SU-DHL-6 (cell line): Measurements from ENCODE around the gene SH3BP5.

Experiments
- H2AFZ ChIP-seq: fragments of 200-600 bp; sonication (generic); 2 replicates; pipeline ENCODE4 v1.6.1; 2014; ENCODE audit warnings: low read depth, mild to moderate bottlenecking, moderate library complexity, mixed read lengths, antibody characterized with exemption, low read length; ENCODE audit not compliant: severe bottlenecking
- H3F3A ChIP-seq: fragments of 200-600 bp; shearing (Covaris generic); 2 replicates; pipeline ENCODE4 v1.6.0; 2016; ENCODE audit warnings: antibody characterized with exemption, mild to moderate bottlenecking; ENCODE audit not compliant: insufficient read depth
- H3K27ac ChIP-seq: fragments of 200-600 bp; sonication (generic); 2 replicates; pipeline ENCODE4 v1.5.1; 2016; ENCODE audit warnings: low read depth, mild to moderate bottlenecking, low read length, moderate library complexity, mixed read lengths
- H3K27me3 ChIP-seq: fragments of 200-600 bp; sonication (generic), shearing (Covaris generic); 2 replicates; pipeline ENCODE4 v1.6.0; 2014; ENCODE audit warnings: mild to moderate bottlenecking, low read length
- H3K36me3 ChIP-seq: fragments of 200-600 bp; sonication (generic); 2 replicates; pipeline ENCODE4 v1.6.1; 2014; ENCODE audit warnings: mild to moderate bottlenecking, low read length, mixed read lengths
- H3K4me2 ChIP-seq: fragments of 300-600, 200-600 bp; shearing (Covaris generic), sonication (generic); 2 replicates; pipeline ENCODE4 v1.6.0; 2014; ENCODE audit warnings: low read length, low read depth, mild to moderate bottlenecking; ENCODE audit not compliant: poor library complexity, severe bottlenecking
- H3K4me3 ChIP-seq: fragments of 200-600 bp; sonication (generic); 2 replicates; pipeline ENCODE4 v1.5.1; 2014; ENCODE audit warnings: antibody characterized with exemption, low read length, mild to moderate bottlenecking, mixed read lengths; ENCODE audit not compliant: insufficient read depth, poor library complexity, severe bottlenecking
- H3K79me2 ChIP-seq: fragments of 200-600 bp; sonication (generic); 2 replicates; pipeline ENCODE4 v1.6.1; 2014; ENCODE audit warnings: mild to moderate bottlenecking, low read length, moderate library complexity; ENCODE audit not compliant: insufficient read depth
- H3K9ac ChIP-seq: fragments of 200-600 bp; sonication (generic); 2 replicates; pipeline ENCODE4 v1.7.0; 2014; ENCODE audit warnings: mild to moderate bottlenecking, low read length
- H3K9me2 ChIP-seq: fragments of 200-600 bp; sonication (generic); replicated peaks from 2 replicates; pipeline ENCODE4 v1.6.1; 2014; ENCODE audit warnings: low read length; ENCODE audit not compliant: insufficient read depth
- H3K9me3 ChIP-seq: fragments of 200-600 bp; sonication (generic); 2 replicates; pipeline ENCODE4 v1.6.1; 2014; ENCODE audit warnings: low read length, mixed read lengths; ENCODE audit not compliant: insufficient read depth
- H4K20me1 ChIP-seq: fragments of 200-600 bp; sonication (generic); 2 replicates; pipeline ENCODE4 v1.6.1; 2014; ENCODE audit warnings: low read depth, mild to moderate bottlenecking, antibody characterized with exemption, low read length, moderate library complexity, mixed read lengths
- EZH2phosphoT487 ChIP-seq: fragments of 200-600 bp; sonication (generic), shearing (Covaris generic); conservative IDR thresholded peaks from 2 replicates; pipeline ENCODE4 v1.6.1; 2018; ENCODE audit warnings: mild to moderate bottlenecking, antibody characterized with exemption, low read length, moderate library complexity, mixed read lengths
- TF ChIP-seq, protein P1 (sequence below): fragments of 200-600 bp; sonication (generic); IDR thresholded peaks from one replicate; pipeline ENCODE4 v1.5.1; 2017; ENCODE audit warnings: antibody characterized with exemption, mild to moderate bottlenecking, low read length, moderate library complexity; ENCODE audit not compliant: insufficient read depth, poor library complexity, severe bottlenecking

SH3BP5 gene

GRCh38 chr3:15326673-15327072, 5.7 kb downstream of the SH3BP5 start:
- H2AFZ ChIP-seq, result no peak overlapping the region
- H3K4me3 ChIP-seq, result no peak overlapping the region
- no peaks in the 10 kb centered on the region for H4K20me1 ChIP-seq
- no peaks in the 10 kb centered on the region for H3K27me3 ChIP-seq
- no peak overlapping the region for H3K4me2 ChIP-seq
- no peak overlapping the region for H3K27ac ChIP-seq
- no peaks in the 10 kb centered on the region for H3K9me3 ChIP-seq
- H3K36me3 ChIP-seq, result no peaks in the 10 kb centered on the region
- no peak overlapping the region for H3K9ac ChIP-seq
- no peaks in the 10 kb centered on the region for H3K9me2 ChIP-seq
- H3F3A ChIP-seq, result 0 out of 2 replicates have a peak, but pooled peaks cover 7% of the 10 kb centered on the region
- TF ChIP-seq, protein P1, sequence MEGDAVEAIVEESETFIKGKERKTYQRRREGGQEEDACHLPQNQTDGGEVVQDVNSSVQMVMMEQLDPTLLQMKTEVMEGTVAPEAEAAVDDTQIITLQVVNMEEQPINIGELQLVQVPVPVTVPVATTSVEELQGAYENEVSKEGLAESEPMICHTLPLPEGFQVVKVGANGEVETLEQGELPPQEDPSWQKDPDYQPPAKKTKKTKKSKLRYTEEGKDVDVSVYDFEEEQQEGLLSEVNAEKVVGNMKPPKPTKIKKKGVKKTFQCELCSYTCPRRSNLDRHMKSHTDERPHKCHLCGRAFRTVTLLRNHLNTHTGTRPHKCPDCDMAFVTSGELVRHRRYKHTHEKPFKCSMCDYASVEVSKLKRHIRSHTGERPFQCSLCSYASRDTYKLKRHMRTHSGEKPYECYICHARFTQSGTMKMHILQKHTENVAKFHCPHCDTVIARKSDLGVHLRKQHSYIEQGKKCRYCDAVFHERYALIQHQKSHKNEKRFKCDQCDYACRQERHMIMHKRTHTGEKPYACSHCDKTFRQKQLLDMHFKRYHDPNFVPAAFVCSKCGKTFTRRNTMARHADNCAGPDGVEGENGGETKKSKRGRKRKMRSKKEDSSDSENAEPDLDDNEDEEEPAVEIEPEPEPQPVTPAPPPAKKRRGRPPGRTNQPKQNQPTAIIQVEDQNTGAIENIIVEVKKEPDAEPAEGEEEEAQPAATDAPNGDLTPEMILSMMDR, result no peak
- TF ChIP-seq EZH2phosphoT487, result no peak
- no peaks in the 10 kb centered on the region for H3K79me2 ChIP-seq

DNA sequence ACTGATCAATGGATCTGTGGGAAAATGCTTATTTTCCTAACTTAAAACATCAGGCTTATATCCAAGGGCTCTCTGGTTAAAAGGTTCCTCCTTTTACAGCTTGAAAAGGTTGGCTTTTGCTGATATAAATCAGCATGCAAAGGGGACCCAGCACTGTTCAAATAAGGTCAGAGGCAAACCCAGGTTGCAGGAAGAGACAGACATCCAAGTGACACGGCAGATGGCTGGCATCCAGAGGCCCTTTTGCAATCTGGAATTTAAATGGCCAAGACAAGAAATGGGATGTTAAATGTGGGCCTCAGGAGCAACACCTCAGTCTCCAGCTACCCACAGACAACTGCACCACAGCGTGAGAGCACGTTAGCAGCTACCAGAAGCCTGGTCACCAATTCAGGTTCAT, 6.3 kb downstream of the SH3BP5 start:
- Histone ChIP-seq H3K9me3 (no peaks in the 10 kb centered on the region), H3K4me2 (no peak overlapping the region), H3K27ac (no peak overlapping the region), H3K9me2 (no peaks in the 10 kb centered on the region), H4K20me1 (no peaks in the 10 kb centered on the region), H3K9ac (no peak overlapping the region), H3K36me3 (no peaks in the 10 kb centered on the region), H3F3A (0 out of 2 replicates have a peak, but pooled peaks cover 5% of the 10 kb centered on the region), H2AFZ (no peak overlapping the region), H3K27me3 (no peaks in the 10 kb centered on the region), H3K79me2 (no peaks in the 10 kb centered on the region), H3K4me3 (no peak overlapping the region)
- TF ChIP-seq EZH2phosphoT487, result no peak
- TF ChIP-seq, protein P1, result no peak

DNA sequence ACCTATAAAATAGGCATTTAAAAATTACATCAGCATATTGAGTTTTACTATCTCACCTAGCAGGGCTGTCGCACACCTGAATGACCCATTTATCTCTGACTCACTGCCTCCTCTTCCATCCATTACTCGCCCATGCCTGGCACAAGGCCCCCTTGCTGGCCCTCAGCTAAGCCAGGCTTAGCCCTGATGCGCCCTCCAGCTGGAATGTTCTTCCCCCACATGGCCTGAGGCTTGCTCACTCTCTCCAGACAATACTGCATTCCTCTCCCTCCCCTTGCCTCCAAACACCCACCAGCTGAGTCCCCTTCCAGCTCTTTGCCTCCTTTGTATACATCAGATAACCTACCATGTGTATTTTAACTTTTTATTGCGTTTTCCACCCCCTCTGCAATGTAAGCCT, 7.2 kb downstream of the SH3BP5 start:
- Histone ChIP-seq H3K9ac (no peak overlapping the region), H3F3A (no peaks in the 10 kb centered on the region), H4K20me1 (no peaks in the 10 kb centered on the region), H3K4me2 (no peak overlapping the region), H3K27me3 (no peaks in the 10 kb centered on the region), H3K36me3 (no peaks in the 10 kb centered on the region), H3K9me2 (no peaks in the 10 kb centered on the region), H2AFZ (no peak overlapping the region), H3K4me3 (no peak overlapping the region), H3K79me2 (no peaks in the 10 kb centered on the region), H3K9me3 (no peaks in the 10 kb centered on the region), H3K27ac (no peak overlapping the region)
- no peak for TF ChIP-seq EZH2phosphoT487
- TF ChIP-seq, protein P1, result no peak
